SK-MEL-5 (cell line): Measurements from ENCODE around the gene KCNMB4. TPM values are rescaled to one million over a fixed set of nuclear protein-coding genes. Genes with fewer than 3 reads are reported as not detected.
A peak's percentile ranks its signal among the peaks of the same experiment; 100 is the strongest.
"Not testable (repeated sequence)": the region's sequence is repeated elsewhere in the genome, so short reads cannot be mapped to it uniquely, and the experiment has no call there.

ENCODE experiments used
- DNase-seq: peaks from one replicate; pipeline ENCODE4 v3.0.0-alpha.2; 2016; ENCODE audit warnings: low read depth, low spot score
- in situ Hi-C: cut with HindIII; loops from 2 replicates; pipeline ENCODE4 v1.10.0; 2016; ENCODE audit warnings: low sequenced_read_pairs, high pct_unique_total_duplicates, low pct_unique_long_range_greater_than_20kb
- total RNA-seq: library from RNA; depleted of rRNA; stranded (reverse); fragments of >200 nt; shearing (Covaris generic); gene quantifications from 2 replicates; pipeline ENCODE4 v1.2.3, GENCODE V29; 2014

KCNMB4 gene
- total RNA-seq, 1 experiment from 2014 or later, result 0.32 TPM

GRCh38 chr12:70365398-70365647, 767 bp upstream of the KCNMB4 start:
- DNase-seq, result no peak
- in situ Hi-C loops, result no loop called here

GRCh38 chr12:70366581-70367257, 629 bp downstream of the KCNMB4 start:
- DNase-seq, result peak; percentile 36
- in situ Hi-C loops, result no loop called here

GRCh38 chr12:70367258-70368141, 1.4 kb downstream of the KCNMB4 start:
- no peak for DNase-seq
- in situ Hi-C loops, result no loop called here

- no peak for DNase-seq
- in situ Hi-C loops, result no loop called here
Observed at GRCh38 chr12:70372881-70373280, 6.8 kb downstream of the KCNMB4 start.

- in situ Hi-C loops, result no loop called here
- no peak for DNase-seq
Observed at GRCh38 chr12:70379846-70380245, 13.8 kb downstream of the KCNMB4 start.

GRCh38 chr12:70383484-70383883, 17.4 kb downstream of the KCNMB4 start:
- in situ Hi-C loops, result no loop called here
- no peak for DNase-seq

- DNase-seq, result no peak
- in situ Hi-C loops, result no loop called here
Observed at GRCh38 chr12:70383886-70384285, 17.8 kb downstream of the KCNMB4 start.

GRCh38 chr12:70386771-70387170, 20.7 kb downstream of the KCNMB4 start:
- in situ Hi-C loops, result no loop called here

GRCh38 chr12:70389678-70390077, 23.6 kb downstream of the KCNMB4 start:
- in situ Hi-C loops, result no loop called here

More at GRCh38 chr12:70386771-70387170, 20.7 kb downstream of the KCNMB4 start:
- no peak for DNase-seq

GRCh38 chr12:70392631-70393030, 26.5 kb downstream of the KCNMB4 start:
- in situ Hi-C loops, DNase-seq: not testable (repeated sequence)

More at GRCh38 chr12:70389678-70390077, 23.6 kb downstream of the KCNMB4 start:
- no peak for DNase-seq

- no peak for DNase-seq
- in situ Hi-C loops, result no loop called here
Observed at GRCh38 chr12:70393787-70394499, 27.9 kb downstream of the KCNMB4 start.

GRCh38 chr12:70398002-70398401, 31.9 kb downstream of the KCNMB4 start:
- in situ Hi-C loops, result no loop called here
- DNase-seq, result no peak

- in situ Hi-C loops, result no loop called here
- DNase-seq, result no peak
Observed at GRCh38 chr12:70398862-70399261, 32.8 kb downstream of the KCNMB4 start.

GRCh38 chr12:70399311-70399710, 33.2 kb downstream of the KCNMB4 start:
- no peak for DNase-seq
- in situ Hi-C loops, result no loop called here

- in situ Hi-C loops, result no loop called here
- DNase-seq, result no peak
Observed at GRCh38 chr12:70400124-70400523, 34.0 kb downstream of the KCNMB4 start.

- in situ Hi-C loops, result no loop called here
- peak; percentile 24 for DNase-seq
Observed at GRCh38 chr12:70402597-70402996, 36.5 kb downstream of the KCNMB4 start.

GRCh38 chr12:70403826-70404225, 37.7 kb downstream of the KCNMB4 start:
- no peak for DNase-seq
- in situ Hi-C loops, result no loop called here

GRCh38 chr12:70408004-70408790, 42.1 kb downstream of the KCNMB4 start:
- in situ Hi-C loops, result no loop called here
- no peak for DNase-seq
